PC-3 (cell line): Measurements from ENCODE around the gene CCDC181.

Experiments used
- CTCF ChIP-seq: fragments of 300-600 bp; sonication (generic); conservative IDR thresholded peaks from 2 replicates; pipeline ENCODE4 v1.5.1; 2017; ENCODE audit warnings: antibody characterized with exemption, low read depth, mild to moderate bottlenecking, low read length
- EZH2 ChIP-seq: fragments of 300-600 bp; sonication (generic); IDR thresholded peaks from one replicate; pipeline ENCODE4 v1.6.1; 2017; ENCODE audit warnings: antibody characterized with exemption, mild to moderate bottlenecking, low read length; ENCODE audit not compliant: unreplicated experiment

- TF ChIP-seq CTCF (no peak), EZH2 (no peak)
Observed at GRCh38 chr1:169460191-169460833, 33.0 kb upstream of the CCDC181 start.
